Measurements from ENCODE around the gene TIGD1.

TIGD1 gene

GRCh38 chr2:232523682-232524597 is 26.4 kb downstream of the TIGD1 start:
- DNase-seq (ENCODE audit: low read depth): no peak

GRCh38 chr2:232523402-232523681 is 27.0 kb downstream of the TIGD1 start:
- no peak for DNase-seq (ENCODE audit: low read depth)

DNA sequence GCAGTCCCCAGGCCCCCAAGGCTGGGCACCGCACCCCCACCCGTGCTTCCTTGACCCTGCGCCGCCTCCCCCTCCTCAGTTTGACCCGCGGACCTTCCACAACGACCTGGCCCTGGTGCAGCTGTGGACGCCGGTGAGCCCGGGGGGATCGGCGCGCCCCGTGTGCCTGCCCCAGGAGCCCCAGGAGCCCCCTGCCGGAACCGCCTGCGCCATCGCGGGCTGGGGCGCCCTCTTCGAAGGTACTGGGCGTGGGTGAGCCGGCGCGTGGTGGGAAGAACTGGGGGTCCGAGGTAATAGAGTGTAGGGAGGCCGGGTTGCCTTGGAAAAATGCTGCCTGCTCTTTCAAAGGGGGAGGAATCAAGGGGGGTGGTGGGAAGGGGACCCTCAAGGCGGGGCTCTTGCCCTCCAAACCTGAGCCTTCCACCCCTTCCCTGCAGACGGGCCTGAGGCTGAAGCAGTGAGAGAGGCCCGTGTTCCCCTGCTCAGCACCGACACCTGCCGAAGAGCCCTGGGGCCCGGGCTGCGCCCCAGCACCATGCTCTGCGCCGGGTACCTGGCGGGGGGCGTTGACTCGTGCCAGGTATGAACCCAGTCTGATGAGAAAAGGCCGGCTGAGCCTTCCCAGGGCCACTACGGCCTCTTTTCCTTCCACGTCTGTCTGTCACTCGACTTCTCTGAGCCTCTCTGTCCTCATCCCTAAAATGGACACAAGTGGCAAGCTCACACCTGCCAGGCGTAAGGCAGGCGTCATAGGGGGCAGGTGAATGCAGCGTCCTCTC is 27.5 kb downstream of the TIGD1 start:
- DNase-seq (ENCODE audit: low read depth): no peak

DNA sequence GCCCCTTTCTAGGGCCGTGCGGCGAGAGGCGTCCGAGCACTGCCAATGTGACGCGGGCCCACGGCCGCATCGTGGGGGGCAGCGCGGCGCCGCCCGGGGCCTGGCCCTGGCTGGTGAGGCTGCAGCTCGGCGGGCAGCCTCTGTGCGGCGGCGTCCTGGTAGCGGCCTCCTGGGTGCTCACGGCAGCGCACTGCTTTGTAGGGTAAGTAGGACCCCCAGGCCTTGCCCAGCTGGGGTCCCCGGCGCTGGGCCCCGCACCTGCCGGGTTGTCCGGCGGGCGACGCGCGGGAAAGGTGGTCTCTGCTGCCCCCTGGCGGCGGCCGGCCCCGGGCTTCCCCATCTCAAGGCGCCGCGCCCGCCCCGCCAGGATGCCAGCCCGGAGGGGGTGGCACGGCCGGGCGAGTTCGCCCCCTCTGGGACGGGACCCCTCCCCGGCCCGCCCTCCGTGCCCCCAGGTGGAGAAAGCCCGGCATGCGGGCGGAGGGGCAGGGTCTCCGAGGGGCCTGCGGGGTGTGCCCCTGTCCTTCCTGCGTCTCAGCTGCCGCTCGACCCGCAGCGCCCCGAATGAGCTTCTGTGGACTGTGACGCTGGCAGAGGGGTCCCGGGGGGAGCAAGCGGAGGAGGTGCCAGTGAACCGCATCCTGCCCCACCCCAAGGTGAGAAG is 28.3 kb downstream of the TIGD1 start:
- no peak for DNase-seq (ENCODE audit: low read depth)

- no peak for DNase-seq (ENCODE audit: low read depth)
These were observed 29.3 kb downstream of the TIGD1 start for GRCh38 chr2:232521098-232521497.

DNA sequence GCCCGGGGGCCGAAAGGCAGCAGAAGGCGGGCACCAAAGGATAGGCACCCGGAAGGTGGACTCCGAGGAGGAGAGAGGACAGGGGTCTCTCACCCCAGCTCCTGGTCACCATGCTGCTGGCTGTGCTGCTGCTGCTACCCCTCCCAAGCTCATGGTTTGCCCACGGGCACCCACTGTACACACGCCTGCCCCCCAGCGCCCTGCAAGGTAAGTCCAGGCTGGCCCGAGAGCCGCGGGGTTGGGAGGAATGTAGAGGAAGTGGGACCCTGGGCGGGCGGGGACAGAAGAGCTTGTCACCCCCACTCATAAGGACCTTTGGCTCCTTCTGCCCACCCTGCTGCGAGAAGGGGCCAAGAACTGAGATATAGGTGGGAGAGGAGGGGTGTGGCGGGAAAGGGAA is 29.9 kb downstream of the TIGD1 start:
- DNase-seq (ENCODE audit: low read depth): no peak

GRCh38 chr2:232519581-232520438 is 30.5 kb downstream of the TIGD1 start, which contains the start of gene PRSS56:
PRSS56 (plus strand) TSS chr2:232520388; CDS start chr2:232520599, 211 bp downstream.
- DNase-seq (ENCODE audit: low read depth): no peak

GRCh38 chr2:232518844-232519243 is 31.5 kb downstream of the TIGD1 start:
- DNase-seq (ENCODE audit: low read depth): no peak

DNA sequence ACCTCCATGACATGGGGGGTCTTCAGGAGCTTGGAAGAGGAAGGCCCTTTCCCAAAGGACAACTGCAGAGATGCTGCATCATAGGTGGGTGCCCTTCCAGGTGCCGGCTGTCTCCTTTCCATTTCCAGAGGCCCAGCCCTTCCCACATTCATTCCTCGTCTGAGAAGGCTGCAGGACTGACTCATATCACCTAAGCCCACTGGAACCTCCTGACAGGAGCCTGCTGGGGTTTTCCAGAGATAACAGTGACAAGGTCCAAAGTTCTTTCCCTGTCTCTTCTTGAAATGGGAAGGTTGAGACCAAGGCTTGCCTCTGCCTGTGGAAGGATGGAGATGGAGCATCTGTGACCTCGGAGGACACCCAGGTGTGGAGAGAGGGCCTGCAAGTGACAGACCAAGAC is 33.8 kb downstream of the TIGD1 start:
- DNase-seq (ENCODE audit: low read depth): no peak

DNA sequence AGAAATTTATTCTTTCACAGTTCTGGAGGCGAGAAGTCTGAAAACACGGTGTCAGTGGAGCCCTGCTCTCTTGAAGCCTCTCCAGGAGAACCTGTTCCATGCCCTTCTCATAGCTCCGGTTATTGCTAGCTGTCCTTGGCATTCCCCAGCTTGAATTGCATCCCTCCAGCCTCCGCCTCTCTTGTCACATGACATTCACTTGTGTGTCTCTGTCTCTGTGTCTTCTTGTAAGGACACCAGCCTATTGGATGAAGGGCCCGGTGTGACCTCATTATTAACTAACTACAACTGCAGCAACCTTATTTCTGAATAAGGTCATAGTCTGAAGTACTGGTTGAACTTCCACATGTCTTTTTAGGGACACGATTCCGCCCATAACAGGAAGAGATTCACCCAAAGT is 34.7 kb downstream of the TIGD1 start:
- DNase-seq (ENCODE audit: low read depth): no peak

- DNase-seq (ENCODE audit: low read depth): no peak
These were observed 37.0 kb downstream of the TIGD1 start for GRCh38 chr2:232513353-232513752.

DNA sequence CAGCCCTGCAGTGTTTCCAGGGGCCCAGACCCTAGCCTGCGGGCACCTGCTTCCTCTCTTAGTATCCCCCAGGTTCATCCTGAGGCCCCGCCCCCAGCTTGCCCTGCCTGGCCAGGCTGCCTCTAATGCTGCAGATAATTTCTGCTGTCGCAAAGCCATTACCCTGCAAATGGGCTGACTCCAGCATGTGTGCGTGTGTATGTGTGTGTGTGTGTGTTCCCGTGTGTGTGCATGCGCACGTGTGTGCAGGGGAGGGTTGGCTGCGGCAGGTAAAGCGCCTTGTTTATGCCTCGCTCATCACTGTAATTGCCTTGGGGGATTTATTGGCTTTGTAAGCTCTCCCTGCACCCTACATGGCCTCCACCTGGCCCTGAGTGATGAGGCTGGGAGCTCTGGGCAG is 37.8 kb downstream of the TIGD1 start:
- DNase-seq (ENCODE audit: low read depth): no peak

DNA sequence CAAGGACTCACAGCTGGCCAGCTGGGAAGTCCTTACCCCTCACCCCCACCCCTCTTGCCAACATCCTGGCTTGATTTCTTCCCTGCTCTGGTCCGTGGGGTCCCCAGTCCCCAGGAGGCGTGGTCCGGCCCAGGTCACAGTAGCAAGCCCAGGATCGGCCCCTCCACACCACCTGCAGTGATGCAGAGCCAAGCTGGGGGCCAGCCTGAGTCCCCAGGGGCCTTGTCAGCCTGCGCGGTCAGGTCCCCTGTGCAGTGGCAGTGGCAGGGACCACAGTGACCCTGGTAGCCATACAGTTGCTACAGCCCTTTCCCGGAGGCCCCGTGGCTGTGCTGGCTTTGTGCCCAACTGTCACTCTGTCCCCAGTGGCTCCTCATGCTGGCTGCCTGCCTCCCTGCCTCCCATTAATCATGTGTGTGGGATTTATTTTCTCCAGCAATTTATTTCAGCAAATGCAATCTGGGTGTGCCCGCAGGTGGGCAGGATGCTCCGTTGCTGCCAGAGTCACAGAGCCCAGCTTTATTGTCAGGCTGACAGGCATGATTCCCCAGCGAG is 38.9 kb downstream of the TIGD1 start:
- no peak for DNase-seq (ENCODE audit: low read depth)

- no peak for DNase-seq (ENCODE audit: low read depth)
These were observed 42.1 kb downstream of the TIGD1 start for GRCh38 chr2:232508251-232508650.

DNA sequence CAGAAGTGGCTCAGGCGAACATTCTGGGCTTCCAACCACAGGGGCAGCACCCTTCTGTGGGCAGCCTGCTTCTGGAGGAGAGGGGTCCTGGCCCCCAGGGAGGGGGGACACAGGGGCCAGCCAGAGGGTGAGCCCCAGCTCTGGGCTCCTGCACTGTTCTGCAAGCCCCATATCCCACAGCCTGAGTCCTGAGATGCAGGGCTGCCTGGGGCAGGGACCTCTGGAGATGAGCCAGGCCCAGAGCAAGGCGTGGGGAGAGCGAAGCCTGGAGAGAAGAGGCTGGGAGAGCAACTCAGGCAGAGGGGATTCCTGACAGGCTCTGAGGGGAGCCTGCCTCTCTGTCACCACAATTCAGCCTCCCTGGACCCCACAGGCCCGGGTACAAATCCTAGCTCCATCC is 43.6 kb downstream of the TIGD1 start:
- no peak for DNase-seq (ENCODE audit: low read depth)

- DNase-seq (ENCODE audit: low read depth): no peak
These were observed 44.5 kb downstream of the TIGD1 start for GRCh38 chr2:232505856-232506255.

GRCh38 chr2:232504438-232504837 is 45.9 kb downstream of the TIGD1 start:
- DNase-seq (ENCODE audit: low read depth): no peak

- no peak for DNase-seq (ENCODE audit: low read depth)
These were observed 46.5 kb downstream of the TIGD1 start for GRCh38 chr2:232503809-232504323.

- DNase-seq (ENCODE audit: low read depth): no peak
These were observed 47.2 kb downstream of the TIGD1 start for GRCh38 chr2:232502911-232503808.

DNA sequence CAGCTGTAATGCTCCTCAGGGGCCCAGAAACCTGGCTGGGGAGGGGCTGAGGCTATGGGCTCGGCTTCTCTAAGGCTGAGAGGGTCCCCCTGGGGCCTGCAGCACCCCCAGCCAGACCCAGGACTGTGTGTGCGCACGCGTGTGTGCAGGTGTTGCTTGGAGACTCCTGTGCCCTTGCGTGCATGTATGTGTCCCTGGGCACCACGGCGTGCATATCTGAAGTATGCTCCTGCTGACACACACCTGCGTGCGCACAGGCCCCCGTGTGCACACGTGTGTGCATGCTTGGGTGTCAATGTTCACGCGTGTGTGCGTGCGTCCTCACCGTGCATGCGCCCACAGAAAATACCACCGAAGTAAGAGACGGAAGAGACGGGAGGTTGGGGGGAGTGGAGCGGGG is 47.8 kb downstream of the TIGD1 start:
- DNase-seq (ENCODE audit: low read depth): no peak

Measured in fibroblast of the conjunctiva (primary cell).